ENCODE measurements around the gene RAB26. TPM values are rescaled to one million over a fixed set of nuclear protein-coding genes. Genes with fewer than 3 reads are reported as not detected.

RAB26 gene
- total and polyA plus RNA-seq, 2 donors (not counting 3 experiments of a cell fraction or from before 2014, with no cell fraction given): 0.91 to 2.0 TPM

GRCh38 chr16:2147378-2147777 is 1.0 kb upstream of the RAB26 start:
- Histone ChIP-seq H3K27me3 (ENCODE audit: control insufficient read depth in 2 of 2, insufficient read depth in 2 of 2, low read length in 2 of 2) (no peaks in the 10 kb centered on the region), H3K27ac (ENCODE audit: insufficient read depth, low read depth, low read length) (no peak overlapping the region), H3K9me1 (replicated peaks; ENCODE audit: control insufficient read depth, extremely low read depth, insufficient read depth, low read length) (no peaks in the 10 kb centered on the region), H3K4me1 (ENCODE audit: control insufficient read depth, extremely low read depth, insufficient read depth, low read length) (peaks cover 17% of the 10 kb centered on the region), H3K9me3 (replicated peaks; ENCODE audit: control insufficient read depth, insufficient read depth, low read length) (no peaks in the 10 kb centered on the region), H4K20me1 (replicated peaks; ENCODE audit: control insufficient read depth, extremely low read depth, insufficient read depth, low read length) (no peaks in the 10 kb centered on the region), H3K4me2 (ENCODE audit: insufficient read depth, low read length) (no peak overlapping the region), H3K4me3 (replicated peaks in 1 of 3; ENCODE audit: insufficient read depth in 1 of 3, low read depth in 1 of 3, low read length in 3 of 3) (no peak overlapping the region), H3K79me2 (ENCODE audit: control insufficient read depth, insufficient read depth, low read length) (peaks cover 12% of the 10 kb centered on the region), H3K9ac (replicated peaks; ENCODE audit: extremely low read depth, insufficient read depth, low read length) (no peak overlapping the region), H3K36me3 (ENCODE audit: control insufficient read depth in 2 of 2, extremely low read depth in 1 of 2, insufficient read depth in 2 of 2, low read length in 2 of 2) (peaks cover 0 to 7% of the 10 kb centered on the region in 2 experiments), H2AFZ (ENCODE audit: low read depth, low read length) (no peak overlapping the region)
- FAIRE-seq (no peak), DNase-seq (ENCODE audit: low read depth, low spot score) (no peak)
- BruUV-seq (replicated peaks): no TSS peak
- ChIA-PET POLR2A (interaction anchor here (0.9 to 4.8 kb wide), 3 partner anchors 8 to 183 kb away, joined by 4 to 24 read pairs (median 4); partner anchors contain the start of genes ECI1, RPS2 and TRAF7), CTCF (interaction anchor here (1.0 to 3.3 kb wide), 7 partner anchors 8 to 143 kb away, joined by 3 to 14 read pairs (median 4); partner anchors contain the start of genes PKD1 and TRAF7)
- dilution Hi-C loops (cut with MboI; ENCODE audit: extremely low pct_ligation_motif_present, low sequenced_read_pairs) (no loop called here), intact Hi-C loops (cut with micrococcal nuclease) (no loop called here)
- TF ChIP-seq MAX (IDR thresholded peaks at IDR 0.05; ENCODE audit: insufficient read depth, insufficient read length): no peak
- no peak for TF ChIP-seq FOS (IDR thresholded peaks at IDR 0.05; ENCODE audit: borderline replicate concordance, insufficient read depth, low read length)
- TF ChIP-seq POLR2AphosphoS5 (IDR thresholded peaks at IDR 0.05; ENCODE audit: insufficient read depth, low read depth, low read length): no peak
- TF ChIP-seq POLR2A (IDR thresholded peaks at IDR 0.05; ENCODE audit: low read depth, low read length): no peak
- no peak for TF ChIP-seq GATA2 (IDR thresholded peaks at IDR 0.05; ENCODE audit: insufficient read depth, insufficient read length, low read depth, low read length)
- TF ChIP-seq EZH2 (IDR thresholded peaks at IDR 0.05; ENCODE audit: borderline replicate concordance, low read depth, low read length, severe bottlenecking): no peak
- no peak for TF ChIP-seq CTCF (IDR thresholded peaks at IDR 0.05; ENCODE audit: extremely low read depth in 1 of 2, insufficient read depth in 1 of 2, low read depth in 1 of 2, low read length in 2 of 2)
- no peak for TF ChIP-seq MYC (IDR thresholded peaks at IDR 0.05; ENCODE audit: low read depth, low read length)
